CD4-positive, CD25-positive, alpha-beta regulatory T cell (primary cell): Measurements from ENCODE around the gene SRGAP2B. TPM values are rescaled to one million over a fixed set of nuclear protein-coding genes. Genes with fewer than 3 reads are reported as not detected.
"Not testable (repeated sequence)": the region's sequence is repeated elsewhere in the genome, so short reads cannot be mapped to it uniquely, and the experiment has no call there.

ENCODE experiments used
- ATAC-seq, 2 donors: fragments of 150-1000 bp; cut with Tn5 transposase; one replicate each; pipeline ENCODE4 v1.10.0; 2021; ENCODE audit warnings: low read depth in 2 of 2, moderate number of reproducible peaks in 2 of 2, moderate library complexity in 1 of 2
- DNase-seq, 3 donors: peaks; one replicate each; pipeline versions ENCODE4 v3.0.0 to v3.0.0-alpha.2; 2012 to 2022; ENCODE audit warnings: mixed read lengths in 1 of 3
- H3K27ac ChIP-seq: one replicate; pipeline ENCODE4 v1.7.0; 2013; ENCODE audit warnings: mild to moderate bottlenecking, low read length; ENCODE audit not compliant: insufficient read depth, poor library complexity, severe bottlenecking
- H3K27me3 ChIP-seq: one replicate; pipeline ENCODE4 v1.7.0; 2013; ENCODE audit warnings: low read length; ENCODE audit not compliant: control insufficient read depth, insufficient read depth
- H3K36me3 ChIP-seq: one replicate; pipeline ENCODE4 v1.7.0; 2013; ENCODE audit warnings: mild to moderate bottlenecking, low read length, moderate library complexity; ENCODE audit not compliant: control insufficient read depth, insufficient read depth
- H3K4me1 ChIP-seq: 2 replicates; pipeline ENCODE4 v1.7.0; 2013; ENCODE audit warnings: mild to moderate bottlenecking, low read length; ENCODE audit not compliant: insufficient read depth, control insufficient read depth, poor library complexity, severe bottlenecking
- H3K4me3 ChIP-seq: one replicate; pipeline ENCODE4 v1.7.0; 2013; ENCODE audit warnings: low read depth, mild to moderate bottlenecking, low read length, moderate library complexity
- H3K9me3 ChIP-seq, 2 experiments: 1 replicate in 1 of 2; 2 replicates in 1 of 2; pipeline ENCODE4 v1.7.0; 2013; ENCODE audit warnings: low read length in 2 of 2, mild to moderate bottlenecking in 1 of 2, moderate library complexity in 1 of 2; ENCODE audit not compliant: control insufficient read depth in 2 of 2
- H3K27ac Mint-ChIP-seq, 3 donors: one replicate each; pipeline ENCODE4 v1.8.0; 2020 to 2022; ENCODE audit warnings: mild to moderate bottlenecking in 3 of 3, mixed read lengths in 3 of 3, moderate library complexity in 2 of 3
- H3K27me3 Mint-ChIP-seq: one replicate; pipeline ENCODE4 v1.8.0; 2022; ENCODE audit warnings: mild to moderate bottlenecking, mixed read lengths
- H3K36me3 Mint-ChIP-seq: one replicate; pipeline ENCODE4 v1.8.0; 2020; ENCODE audit warnings: mixed read lengths
- H3K4me1 Mint-ChIP-seq, 4 donors: one replicate each; pipeline ENCODE4 v1.8.0; 2020 to 2022; ENCODE audit warnings: mixed read lengths in 4 of 4, mild to moderate bottlenecking in 1 of 4
- H3K4me3 Mint-ChIP-seq, 4 donors: one replicate each; pipeline ENCODE4 v1.8.0; 2020 to 2022; ENCODE audit warnings: mild to moderate bottlenecking in 4 of 4, mixed read lengths in 4 of 4, moderate library complexity in 3 of 4
- H3K9me3 Mint-ChIP-seq, 7 donors: one replicate each; pipeline ENCODE4 v1.8.0; 2020 to 2022; ENCODE audit warnings: mixed read lengths in 7 of 7, mild to moderate bottlenecking in 3 of 7, moderate library complexity in 2 of 7
- polyA plus RNA-seq, 4 donors: library from polyadenylated mRNA; unstranded; fragments of 300-500 nt; fragmentation: Illumina TruSeq; gene quantifications; one replicate each; pipeline ENCODE4 v1.2.3, GENCODE V29; 2021
- total RNA-seq: library from RNA; stranded (reverse); gene quantifications from one replicate; pipeline ENCODE4 v1.2.3, GENCODE V29; 2022

Gene SRGAP2B
- total and polyA plus RNA-seq, 5 donors from 2014 or later, result 1.2 to 36.7 (median 2.1) TPM

DNA sequence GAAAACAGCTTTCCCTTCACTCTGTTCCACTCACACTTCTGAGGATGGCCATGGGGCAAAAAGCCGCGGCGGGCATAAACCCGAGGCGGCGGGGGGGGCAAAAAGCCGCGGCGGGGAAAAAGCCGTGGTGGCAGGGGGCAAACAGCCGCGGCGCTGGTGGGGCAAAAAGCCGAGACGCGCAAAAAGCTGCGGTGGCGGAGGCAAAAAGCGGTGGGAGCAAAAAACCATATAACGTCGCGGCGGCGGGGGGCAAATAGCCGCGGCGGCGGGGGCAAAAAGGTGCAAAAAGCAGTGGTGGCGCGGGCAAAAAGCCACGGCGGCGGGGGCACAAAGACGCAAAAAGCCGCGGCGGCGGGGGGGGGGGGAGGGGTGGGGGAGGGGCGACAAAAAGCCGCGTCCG, 212.8 kb downstream of the SRGAP2B start:
- H3K27ac Mint-ChIP-seq, H3K4me3 Mint-ChIP-seq, H3K4me1 ChIP-seq, H3K27me3 Mint-ChIP-seq, H3K27me3 ChIP-seq, DNase-seq, ATAC-seq, H3K36me3 ChIP-seq, H3K9me3 Mint-ChIP-seq, H3K36me3 Mint-ChIP-seq, H3K27ac ChIP-seq, H3K9me3 ChIP-seq, H3K4me3 ChIP-seq, H3K4me1 Mint-ChIP-seq: not testable (repeated sequence)

DNA sequence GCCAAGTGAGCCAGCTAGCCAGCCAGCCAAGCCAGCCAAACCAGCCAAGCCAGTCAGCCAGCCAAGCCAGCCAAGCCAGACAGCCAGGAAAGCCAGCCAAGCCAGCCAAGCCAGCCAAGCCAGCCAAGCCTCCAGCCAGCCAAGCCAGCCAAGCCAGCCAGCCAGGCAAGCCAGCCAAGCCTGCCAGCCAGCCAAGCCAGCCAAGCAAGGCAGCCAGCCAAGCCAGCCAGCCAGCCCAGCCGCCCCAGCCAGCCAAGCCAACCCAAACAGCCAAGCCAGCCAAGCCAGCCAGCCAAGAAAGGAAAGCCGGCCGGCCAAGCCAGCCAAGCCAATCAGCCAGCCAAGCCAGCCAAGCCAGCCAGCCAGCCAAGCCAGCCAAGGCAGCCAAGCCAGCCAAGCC, 236.5 kb downstream of the SRGAP2B start:
- not testable (repeated sequence) for H3K4me1 Mint-ChIP-seq, H3K27me3 ChIP-seq, H3K27ac Mint-ChIP-seq, H3K27ac ChIP-seq, H3K4me1 ChIP-seq, H3K4me3 Mint-ChIP-seq, H3K4me3 ChIP-seq, H3K36me3 Mint-ChIP-seq, DNase-seq, ATAC-seq, H3K36me3 ChIP-seq, H3K27me3 Mint-ChIP-seq, H3K9me3 ChIP-seq, H3K9me3 Mint-ChIP-seq

Other genes starting within 250 kb of the SRGAP2B start
- gene FAM72D, start 646 bp upstream of the SRGAP2B start, total RNA-seq, result not detected
- gene FAM72D, start 646 bp upstream of the SRGAP2B start, polyA plus RNA-seq, result under 1 TPM in 2 of 4 donors, not detected in 2; 0.38 to 0.47 TPM
- gene PPIAL4D, start 146.8 kb upstream of the SRGAP2B start, total RNA-seq, result not detected
- gene PPIAL4D, start 146.8 kb upstream of the SRGAP2B start, polyA plus RNA-seq, result not detected